Measurements from ENCODE around the gene PAQR8. TPM values are rescaled to one million over a fixed set of nuclear protein-coding genes. Genes with fewer than 3 reads are reported as not detected.

PAQR8 gene
- total and polyA plus RNA-seq, 2 of the 13 experiments (the other 11 are each of a cell fraction or from before 2014, with no cell fraction given) = 37.7 to 50.7 TPM

GRCh38 chr6:52420668-52421358, 58.9 kb downstream of the PAQR8 start:
- no TSS peak for BruUV-seq (replicated peaks)
- WGBS (ENCODE audit: low lambda C conversion rate) = under 1% methylated on average over 21 of the region's 21 CpGs
- ATAC-seq (peak; percentile 84), FAIRE-seq (peak; percentile 60), DNase-seq (ENCODE audit: low spot score) (peak; percentile 76)
- H3K79me2 ChIP-seq (ENCODE audit: insufficient read depth, low read length) = peaks cover 4% of the 10 kb centered on the region
- ChIA-PET CTCF (ENCODE audit: low intra/inter-chr PET ratio, low total read pairs) (interaction anchor here (1.4 kb wide), 1 partner anchor 243 kb away, joined by 5 read pairs; no protein-coding TSS in a partner anchor), POLR2A (interaction anchor here (1.1 to 3.5 kb wide), 10 partner anchors 10 to 242 kb away, joined by 3 to 38 read pairs (median 10); no protein-coding TSS in a partner anchor)
- H3K4me1 ChIP-seq (ENCODE audit: insufficient read depth, low read length) = peaks cover 62% of the 10 kb centered on the region
- H3K9ac ChIP-seq (ENCODE audit: insufficient read depth, low read depth, low read length) = peak overlapping the region; percentile 95
- H3K27ac ChIP-seq (ENCODE audit: extremely low read length, insufficient read depth, low read length) = peak overlapping the region; percentile 91
- no peaks in the 10 kb centered on the region for H4K20me1 ChIP-seq (ENCODE audit: insufficient read depth, low read length)
- H2AFZ ChIP-seq (ENCODE audit: low read length) = peak overlapping the region; percentile 96
- H3K4me3 ChIP-seq (replicated peaks in 1 of 3; ENCODE audit: insufficient read depth in 1 of 3, low read depth in 2 of 3, low read length in 3 of 3) = peak overlapping the region; percentile 74 to 99 (median 90)
- H3K36me3 ChIP-seq (replicated peaks in 1 of 2; ENCODE audit: control insufficient read depth in 1 of 2, insufficient read depth in 2 of 2, low read length in 2 of 2) = no peaks in the 10 kb centered on the region
- in situ Hi-C loops (cut with HindIII; ENCODE audit: extremely low pct_ligation_motif_present, low pct_unique_long_range_greater_than_20kb) (no loop called here), intact Hi-C loops (cut with micrococcal nuclease; ENCODE audit: unreplicated experiment) (loop anchor here (1.0 to 5.0 kb wide), 5 partner anchors 81 to 177 kb away; no protein-coding TSS in a partner anchor)
- peak overlapping the region; percentile 100 for H3K4me2 ChIP-seq (ENCODE audit: low read depth, low read length)
- H3K27me3 ChIP-seq (ENCODE audit: control insufficient read depth in 1 of 2, insufficient read depth in 2 of 2, low read length in 2 of 2) = peaks cover 0 to 4% of the 10 kb centered on the region in 2 experiments; a peak in 1 of 5 replicates
- no peaks in the 10 kb centered on the region for H3K9me3 ChIP-seq (ENCODE audit: low read length)
- TF ChIP-seq ZNF772 (CRISPR knock-in tag; IDR thresholded peaks at IDR 0.05) = no peak
- no peak for TF ChIP-seq TCF7L2 (IDR thresholded peaks at IDR 0.05; ENCODE audit: low read depth, low read length)
- TF ChIP-seq SRY (CRISPR knock-in tag; IDR thresholded peaks at IDR 0.05) = no peak
- no peak for TF ChIP-seq FIP1L1 (IDR thresholded peaks at IDR 0.05; ENCODE audit: borderline replicate concordance, insufficient read depth, low read depth, low read length)
- TF ChIP-seq RBAK (CRISPR knock-in tag; IDR thresholded peaks at IDR 0.05) = no peak
- no peak for TF ChIP-seq THYN1 (CRISPR knock-in tag; IDR thresholded peaks at IDR 0.05; ENCODE audit: borderline replicate concordance, low read depth)
- TF ChIP-seq, protein P1, sequence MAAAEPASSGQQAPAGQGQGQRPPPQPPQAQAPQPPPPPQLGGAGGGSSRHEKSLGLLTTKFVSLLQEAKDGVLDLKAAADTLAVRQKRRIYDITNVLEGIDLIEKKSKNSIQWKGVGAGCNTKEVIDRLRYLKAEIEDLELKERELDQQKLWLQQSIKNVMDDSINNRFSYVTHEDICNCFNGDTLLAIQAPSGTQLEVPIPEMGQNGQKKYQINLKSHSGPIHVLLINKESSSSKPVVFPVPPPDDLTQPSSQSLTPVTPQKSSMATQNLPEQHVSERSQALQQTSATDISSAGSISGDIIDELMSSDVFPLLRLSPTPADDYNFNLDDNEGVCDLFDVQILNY (CRISPR knock-in tag; conservative IDR thresholded peaks at IDR 0.05) = no peak
- TF ChIP-seq TCF12 (IDR thresholded peaks at IDR 0.05) = no peak
- TF ChIP-seq TCF12 (CRISPR knock-in tag; IDR thresholded peaks at IDR 0.05) = no peak
- no peak for TF ChIP-seq ZHX2 (IDR thresholded peaks at IDR 0.05; ENCODE audit: low read depth)
- no peak for TF ChIP-seq ZHX2 (CRISPR knock-in tag; IDR thresholded peaks at IDR 0.05; ENCODE audit: borderline replicate concordance)
- TF ChIP-seq ZSCAN25 (CRISPR knock-in tag; IDR thresholded peaks at IDR 0.05) = peak; percentile 27; the same call in 1 of the 2 replicates
- no peak for TF ChIP-seq ZNF317 (CRISPR knock-in tag; IDR thresholded peaks at IDR 0.05)
- TF ChIP-seq, protein P2, sequence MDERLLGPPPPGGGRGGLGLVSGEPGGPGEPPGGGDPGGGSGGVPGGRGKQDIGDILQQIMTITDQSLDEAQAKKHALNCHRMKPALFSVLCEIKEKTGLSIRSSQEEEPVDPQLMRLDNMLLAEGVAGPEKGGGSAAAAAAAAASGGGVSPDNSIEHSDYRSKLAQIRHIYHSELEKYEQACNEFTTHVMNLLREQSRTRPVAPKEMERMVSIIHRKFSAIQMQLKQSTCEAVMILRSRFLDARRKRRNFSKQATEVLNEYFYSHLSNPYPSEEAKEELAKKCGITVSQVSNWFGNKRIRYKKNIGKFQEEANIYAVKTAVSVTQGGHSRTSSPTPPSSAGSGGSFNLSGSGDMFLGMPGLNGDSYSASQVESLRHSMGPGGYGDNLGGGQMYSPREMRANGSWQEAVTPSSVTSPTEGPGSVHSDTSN (CRISPR knock-in tag; IDR thresholded peaks at IDR 0.05) = 0 out of 2 replicates have a peak, but pooled peaks have one; percentile 32
- TF ChIP-seq ZNF564 (CRISPR knock-in tag; IDR thresholded peaks at IDR 0.05) = no peak
- TF ChIP-seq ZNF30 (CRISPR knock-in tag; IDR thresholded peaks at IDR 0.05) = no peak
- no peak for TF ChIP-seq ZNF672 (CRISPR knock-in tag; IDR thresholded peaks at IDR 0.05)
- peak; percentile 66; the same call in 1 of the 2 replicates for TF ChIP-seq FOXK2 (IDR thresholded peaks at IDR 0.05)
